CD4-positive, alpha-beta T cell treated with Interleukin-15 for 4 hours (primary cell): Measurements from ENCODE around the gene ACYP1.

Experiments
- DNase-seq: peaks from one replicate; pipeline ENCODE4 v3.0.0-alpha.2; 2020; ENCODE audit warnings: low spot score

ACYP1 gene

GRCh38 chr14:75063491-75064204 is at the start of gene ACYP1:
TSS of gene ACYP1 (minus strand) at chr14:75064024. CDS start at chr14:75063553, 471 bp downstream.
- DNase-seq, result peak; percentile 92

- no peak for DNase-seq
Measured at GRCh38 chr14:75109877-75110276, 46.1 kb upstream of the ACYP1 start.

- DNase-seq, result no peak
Measured at GRCh38 chr14:75107186-75107585, 43.4 kb upstream of the ACYP1 start.

GRCh38 chr14:75101491-75101890 is 37.7 kb upstream of the ACYP1 start:
- DNase-seq, result no peak

- DNase-seq, result no peak
Measured at GRCh38 chr14:75098682-75099081, 34.9 kb upstream of the ACYP1 start.

GRCh38 chr14:75098212-75098611 is 34.4 kb upstream of the ACYP1 start:
- no peak for DNase-seq

GRCh38 chr14:75096959-75097358 is 33.1 kb upstream of the ACYP1 start:
- DNase-seq, result no peak

- no peak for DNase-seq
Measured at GRCh38 chr14:75095690-75096089, 31.9 kb upstream of the ACYP1 start.

GRCh38 chr14:75094896-75095295 is 31.1 kb upstream of the ACYP1 start:
- DNase-seq, result no peak

- DNase-seq, result no peak
Measured at GRCh38 chr14:75092698-75093097, 28.9 kb upstream of the ACYP1 start.

- no peak for DNase-seq
Measured at GRCh38 chr14:75091251-75091650, 27.4 kb upstream of the ACYP1 start.

- DNase-seq, result no peak
Measured at GRCh38 chr14:75090353-75090752, 26.5 kb upstream of the ACYP1 start.

GRCh38 chr14:75088566-75089373 is 24.9 kb upstream of the ACYP1 start:
- peak; percentile 59 for DNase-seq

- DNase-seq, result no peak
Measured at GRCh38 chr14:75088153-75088552, 24.3 kb upstream of the ACYP1 start.

GRCh38 chr14:75084513-75084912 is 20.7 kb upstream of the ACYP1 start:
- no peak for DNase-seq

GRCh38 chr14:75083271-75083670 is 19.4 kb upstream of the ACYP1 start:
- no peak for DNase-seq

GRCh38 chr14:75081660-75082229 is 17.9 kb upstream of the ACYP1 start:
- DNase-seq, result no peak

- DNase-seq, result no peak
Measured at GRCh38 chr14:75079521-75079920, 15.7 kb upstream of the ACYP1 start.

GRCh38 chr14:75077794-75078193 is 14.0 kb upstream of the ACYP1 start:
- no peak for DNase-seq

- no peak for DNase-seq
Measured at GRCh38 chr14:75070383-75070782, 6.6 kb upstream of the ACYP1 start.

- no peak for DNase-seq
Measured at GRCh38 chr14:75069811-75070145, 6.0 kb upstream of the ACYP1 start.

- peak; percentile 59 for DNase-seq
Measured at GRCh38 chr14:75069121-75069810, 5.4 kb upstream of the ACYP1 start, which contains the start of gene ZC2HC1C. TSS of gene ZC2HC1C (plus strand) at chr14:75069641. CDS start at chr14:75070574, 933 bp downstream.
